GM12872 (cell line): ENCODE results near the gene PTPRC.

Source experiments
- TF ChIP-seq, protein P1 (sequence below): IDR thresholded peaks from 3 replicates; pipeline ENCODE4 v1.5.1; 2011; ENCODE audit warnings: low read depth, mild to moderate bottlenecking, low read length, moderate library complexity; ENCODE audit not compliant: insufficient read depth

The PTPRC gene

DNA sequence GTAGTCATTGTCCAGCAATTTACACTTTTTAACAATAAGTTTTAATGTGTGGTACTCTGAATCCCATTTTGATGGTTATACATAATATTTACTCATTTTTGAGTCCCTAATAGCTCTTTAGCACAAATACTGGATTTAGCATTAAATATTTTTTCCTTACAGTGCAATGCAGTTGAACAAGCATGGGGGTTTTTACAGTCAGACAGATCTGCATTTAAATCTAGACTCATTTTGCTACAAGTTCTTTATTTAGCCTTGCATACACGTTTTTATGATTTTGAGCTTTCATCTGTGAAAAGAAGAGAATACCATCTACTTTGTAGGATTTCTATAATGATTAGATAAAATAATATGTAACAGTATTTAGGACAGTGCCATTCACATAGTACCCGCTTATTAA lies 44.0 kb downstream of the PTPRC start:
- TF ChIP-seq, protein P1, sequence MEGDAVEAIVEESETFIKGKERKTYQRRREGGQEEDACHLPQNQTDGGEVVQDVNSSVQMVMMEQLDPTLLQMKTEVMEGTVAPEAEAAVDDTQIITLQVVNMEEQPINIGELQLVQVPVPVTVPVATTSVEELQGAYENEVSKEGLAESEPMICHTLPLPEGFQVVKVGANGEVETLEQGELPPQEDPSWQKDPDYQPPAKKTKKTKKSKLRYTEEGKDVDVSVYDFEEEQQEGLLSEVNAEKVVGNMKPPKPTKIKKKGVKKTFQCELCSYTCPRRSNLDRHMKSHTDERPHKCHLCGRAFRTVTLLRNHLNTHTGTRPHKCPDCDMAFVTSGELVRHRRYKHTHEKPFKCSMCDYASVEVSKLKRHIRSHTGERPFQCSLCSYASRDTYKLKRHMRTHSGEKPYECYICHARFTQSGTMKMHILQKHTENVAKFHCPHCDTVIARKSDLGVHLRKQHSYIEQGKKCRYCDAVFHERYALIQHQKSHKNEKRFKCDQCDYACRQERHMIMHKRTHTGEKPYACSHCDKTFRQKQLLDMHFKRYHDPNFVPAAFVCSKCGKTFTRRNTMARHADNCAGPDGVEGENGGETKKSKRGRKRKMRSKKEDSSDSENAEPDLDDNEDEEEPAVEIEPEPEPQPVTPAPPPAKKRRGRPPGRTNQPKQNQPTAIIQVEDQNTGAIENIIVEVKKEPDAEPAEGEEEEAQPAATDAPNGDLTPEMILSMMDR = no peak

DNA sequence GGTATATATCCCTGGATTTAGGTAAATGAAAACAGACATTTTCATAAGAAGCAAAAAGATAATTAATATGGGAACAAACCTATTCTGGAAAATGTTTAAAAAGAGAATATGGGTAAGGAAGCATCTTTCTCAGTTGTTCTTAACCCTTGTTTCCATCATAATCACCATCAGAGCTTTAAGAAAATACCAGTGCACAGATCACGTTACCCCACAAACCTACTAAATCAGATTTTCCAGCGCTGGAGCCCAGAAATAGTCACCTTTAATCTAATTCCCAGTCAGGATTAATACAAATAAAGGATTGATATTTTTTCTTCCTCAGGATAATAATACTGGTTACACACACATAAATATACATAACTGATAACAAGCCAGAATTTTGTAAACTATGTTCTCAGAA lies 44.6 kb downstream of the PTPRC start:
- TF ChIP-seq, protein P1 = no peak

DNA sequence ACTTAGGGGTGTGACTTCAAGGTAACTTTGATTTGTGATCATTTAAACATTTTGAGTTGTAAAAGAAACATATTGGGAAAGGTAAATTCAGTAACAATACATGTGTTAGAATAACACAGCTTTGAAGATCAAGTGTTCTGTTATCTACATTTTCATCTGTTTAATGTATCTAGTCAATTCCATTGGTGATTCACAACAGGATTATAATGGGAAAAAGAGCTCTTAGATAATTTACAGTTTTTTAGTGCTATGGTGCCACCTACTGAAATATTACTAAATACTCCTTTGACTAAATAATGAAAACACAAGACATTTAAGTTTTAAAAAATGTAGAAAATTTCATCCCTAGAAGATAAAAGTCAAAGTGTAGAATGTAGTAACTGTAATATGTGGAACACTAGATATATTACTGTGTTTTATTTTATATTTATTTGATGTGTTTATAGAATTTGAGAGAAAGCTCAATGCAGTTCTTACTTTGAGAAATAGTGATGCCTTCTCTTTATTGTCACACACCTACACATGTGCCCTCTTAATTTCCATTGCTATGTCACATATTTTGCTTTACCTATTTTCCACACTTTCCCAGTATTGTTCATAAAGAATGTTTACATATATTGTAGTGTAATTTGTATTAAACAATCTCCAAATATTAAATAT lies 47.4 kb downstream of the PTPRC start:
- TF ChIP-seq, protein P1 = 0 out of 3 replicates have a peak, but pooled peaks have one; percentile 5

DNA sequence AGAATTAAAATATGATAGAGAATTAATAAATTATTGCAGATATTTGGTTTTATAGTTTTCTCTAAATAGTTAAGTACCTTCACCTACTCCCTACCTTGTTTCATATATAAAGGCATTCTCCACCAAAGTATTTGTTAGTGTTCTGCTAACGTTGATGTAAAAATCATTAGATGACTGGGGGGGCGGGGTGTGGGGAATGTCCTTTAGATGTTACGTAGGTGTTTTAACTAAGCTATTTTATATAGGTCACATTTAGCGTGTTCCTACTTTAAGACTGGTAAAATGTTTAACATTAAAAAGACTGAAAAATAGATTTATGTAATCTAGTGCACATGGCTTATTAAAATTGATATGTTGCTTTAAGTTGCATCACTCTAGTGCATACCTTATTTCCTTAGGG lies 48.6 kb downstream of the PTPRC start:
- TF ChIP-seq, protein P1 = no peak

DNA sequence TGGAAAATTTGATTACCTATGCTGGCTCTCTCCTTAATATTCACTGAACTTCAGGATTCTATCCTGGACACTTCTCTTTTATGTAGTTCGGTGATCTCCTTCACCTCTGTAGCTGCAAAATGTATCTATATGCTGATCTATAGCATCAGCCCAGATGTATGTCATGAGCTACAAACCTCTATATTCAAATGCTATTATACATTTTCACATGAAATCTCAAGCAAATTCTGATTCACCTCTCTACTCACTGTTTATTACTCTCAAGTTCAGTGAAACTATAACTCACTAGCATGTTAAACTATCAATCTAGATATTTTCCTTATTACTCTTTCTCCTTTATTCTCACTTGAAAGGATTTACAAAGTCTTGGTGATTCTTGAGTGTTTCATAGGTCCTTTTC lies 52.2 kb downstream of the PTPRC start:
- TF ChIP-seq, protein P1 = no peak

DNA sequence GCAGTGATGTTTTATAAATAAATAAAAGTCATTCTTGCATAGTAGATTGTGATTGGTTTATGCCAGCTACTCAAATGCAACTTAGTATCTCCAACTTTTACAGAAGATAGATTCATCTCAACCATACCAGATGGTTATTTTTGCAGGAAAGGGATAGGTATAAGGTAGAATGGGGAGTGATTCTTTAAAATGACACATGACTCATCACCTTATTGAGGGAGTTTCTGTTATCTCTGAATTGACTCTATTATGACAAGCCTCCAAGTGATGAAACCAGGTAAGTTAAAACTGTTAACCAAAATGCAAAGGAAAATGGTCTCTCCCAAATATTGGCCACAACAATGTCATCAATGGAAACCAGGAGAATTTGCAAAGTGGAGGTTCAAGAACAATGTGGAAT lies 54.5 kb downstream of the PTPRC start:
- TF ChIP-seq, protein P1 = no peak

DNA sequence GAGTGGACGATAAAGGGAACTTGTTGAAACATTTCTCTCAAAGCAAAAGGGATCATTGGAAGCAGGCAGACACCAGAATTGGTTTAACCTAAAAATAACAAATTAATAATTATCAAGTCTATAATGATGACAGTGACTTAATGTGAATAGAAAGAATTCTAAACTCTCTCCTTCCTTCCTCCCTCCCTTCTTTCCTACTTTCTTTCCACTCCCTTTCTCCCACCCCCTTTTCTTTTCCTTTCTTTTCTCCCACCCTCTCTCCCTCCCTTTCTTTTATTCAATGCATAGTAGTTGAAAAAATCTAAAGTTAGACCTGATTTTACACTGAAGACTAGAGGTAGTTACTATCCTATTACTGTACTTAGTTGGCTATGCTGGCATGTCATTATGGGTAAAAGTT lies 55.7 kb downstream of the PTPRC start:
- TF ChIP-seq, protein P1 = no peak
